Thymus (tissue), 11 donors: ENCODE results near the gene EBI3. TPM values are rescaled to one million over a fixed set of nuclear protein-coding genes. Genes with fewer than 3 reads are reported as not detected.
"Not testable (repeated sequence)": the region's sequence is repeated elsewhere in the genome, so short reads cannot be mapped to it uniquely, and the experiment has no call there.

ENCODE experiments used
- DNase-seq, 9 donors: peaks; one replicate each; pipeline ENCODE4 v3.0.0-alpha.2; 2013; ENCODE audit warnings: low spot score in 9 of 9, low read depth in 6 of 9, missing footprints in 1 of 9
- H3K27ac ChIP-seq, 2 donors: one replicate each; pipeline ENCODE4 v1.5.1; 2013; ENCODE audit warnings: control low read depth in 1 of 2, low read depth in 1 of 2, low read length in 1 of 2, mild to moderate bottlenecking in 1 of 2, moderate library complexity in 1 of 2
- H3K27me3 ChIP-seq, 2 donors: one replicate each; pipeline ENCODE4 v1.5.1; 2013; ENCODE audit warnings: low read length in 1 of 2; ENCODE audit not compliant: control insufficient read depth in 2 of 2, insufficient read depth in 1 of 2
- H3K36me3 ChIP-seq, 2 donors: one replicate each; pipeline ENCODE4 v1.5.1; 2013; ENCODE audit warnings: low read length in 1 of 2, mild to moderate bottlenecking in 1 of 2, moderate library complexity in 1 of 2; ENCODE audit not compliant: control insufficient read depth in 2 of 2, insufficient read depth in 2 of 2
- H3K4me1 ChIP-seq, 2 donors: one replicate each; pipeline ENCODE4 v1.5.1; 2013; ENCODE audit warnings: low read length in 2 of 2; ENCODE audit not compliant: control insufficient read depth in 2 of 2, insufficient read depth in 2 of 2
- H3K4me3 ChIP-seq, 2 donors: one replicate each; pipeline ENCODE4 v1.5.1; 2013; ENCODE audit warnings: low read length in 2 of 2, control low read depth in 1 of 2, mild to moderate bottlenecking in 1 of 2
- H3K9me3 ChIP-seq, 2 donors: one replicate each; pipeline ENCODE4 v1.5.1; 2013; ENCODE audit warnings: low read length in 1 of 2, mild to moderate bottlenecking in 1 of 2; ENCODE audit not compliant: control insufficient read depth in 2 of 2, insufficient read depth in 1 of 2
- WGBS: extraction: QIAGEN DNeasy Blood & Tissue Kit; methylation state at CpG from one replicate; pipeline ENCODE4 v1.1.7; 2013; 5-methylcytosine and 5-hydroxymethylcytosine counted together
- polyA plus RNA-seq: library from polyadenylated mRNA; stranded (reverse); fragments of 200-250 nt; gene quantifications from one replicate; pipeline ENCODE4 v1.2.3, GENCODE V29; 2013
- total RNA-seq: library from RNA; stranded (reverse); fragments of 120-200 nt; gene quantifications from one replicate; pipeline ENCODE4 v1.2.4, GENCODE V29; 2013
- donor health status: healthy.

The EBI3 gene
- total and polyA plus RNA-seq, 2 donors: 5.7 to 16.2 TPM

DNA sequence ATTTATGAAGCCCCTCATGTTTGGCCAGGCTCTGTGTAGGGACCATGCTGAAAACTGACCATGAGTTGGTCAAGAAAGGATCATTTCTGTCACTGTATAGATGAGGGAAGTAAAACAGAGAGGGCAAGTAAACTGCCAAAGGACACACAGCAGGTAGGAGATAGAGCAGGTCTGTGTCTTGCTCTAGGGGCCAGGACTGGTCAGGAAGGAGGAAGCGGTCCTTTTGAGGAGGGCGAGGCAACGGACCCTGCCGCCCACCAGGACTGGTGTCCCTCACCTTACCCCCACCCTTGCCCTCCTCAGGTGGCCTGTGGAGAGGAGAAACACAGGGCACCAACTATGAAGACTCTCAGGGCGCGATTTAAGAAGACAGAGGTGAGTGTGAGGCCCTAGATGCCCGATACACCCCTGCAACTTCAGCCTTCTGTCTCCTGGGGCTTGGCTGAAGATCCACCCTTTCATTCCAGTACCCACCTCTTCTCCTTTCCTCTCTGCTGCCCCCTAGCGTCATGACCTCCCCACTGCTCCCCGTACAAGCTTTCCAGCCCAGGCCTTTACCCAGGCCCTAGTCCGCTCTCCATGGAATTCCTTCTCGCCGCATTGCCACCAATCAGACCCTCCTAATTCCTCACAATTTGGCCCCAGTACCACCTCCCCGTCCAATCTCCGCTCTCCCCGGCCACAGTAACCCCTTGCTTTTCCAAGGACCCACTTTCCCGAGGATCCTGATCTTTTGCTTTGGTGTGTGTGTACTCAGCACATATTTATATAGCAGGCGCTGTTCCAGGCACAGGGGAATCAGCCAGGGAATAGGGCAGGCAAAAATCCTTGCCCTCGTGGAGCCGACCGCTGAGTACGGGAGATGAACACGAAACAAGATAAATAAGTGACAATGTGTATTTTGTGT is 43.0 kb upstream of the EBI3 start:
- peak in 8 of 9 donors; percentile 39 to 83 (median 68) for DNase-seq
- no peak overlapping the region for H3K4me3 ChIP-seq
- H3K27me3 ChIP-seq: peaks cover 0 to 20% of the 10 kb centered on the region in 2 donors
- peaks cover 6 to 15% of the 10 kb centered on the region in 2 donors for H3K4me1 ChIP-seq
- 53% methylated on average over 22 of the region's 22 CpGs for WGBS
- H3K36me3 ChIP-seq: no peaks in the 10 kb centered on the region
- H3K27ac ChIP-seq: no peak overlapping the region
- no peaks in the 10 kb centered on the region for H3K9me3 ChIP-seq

DNA sequence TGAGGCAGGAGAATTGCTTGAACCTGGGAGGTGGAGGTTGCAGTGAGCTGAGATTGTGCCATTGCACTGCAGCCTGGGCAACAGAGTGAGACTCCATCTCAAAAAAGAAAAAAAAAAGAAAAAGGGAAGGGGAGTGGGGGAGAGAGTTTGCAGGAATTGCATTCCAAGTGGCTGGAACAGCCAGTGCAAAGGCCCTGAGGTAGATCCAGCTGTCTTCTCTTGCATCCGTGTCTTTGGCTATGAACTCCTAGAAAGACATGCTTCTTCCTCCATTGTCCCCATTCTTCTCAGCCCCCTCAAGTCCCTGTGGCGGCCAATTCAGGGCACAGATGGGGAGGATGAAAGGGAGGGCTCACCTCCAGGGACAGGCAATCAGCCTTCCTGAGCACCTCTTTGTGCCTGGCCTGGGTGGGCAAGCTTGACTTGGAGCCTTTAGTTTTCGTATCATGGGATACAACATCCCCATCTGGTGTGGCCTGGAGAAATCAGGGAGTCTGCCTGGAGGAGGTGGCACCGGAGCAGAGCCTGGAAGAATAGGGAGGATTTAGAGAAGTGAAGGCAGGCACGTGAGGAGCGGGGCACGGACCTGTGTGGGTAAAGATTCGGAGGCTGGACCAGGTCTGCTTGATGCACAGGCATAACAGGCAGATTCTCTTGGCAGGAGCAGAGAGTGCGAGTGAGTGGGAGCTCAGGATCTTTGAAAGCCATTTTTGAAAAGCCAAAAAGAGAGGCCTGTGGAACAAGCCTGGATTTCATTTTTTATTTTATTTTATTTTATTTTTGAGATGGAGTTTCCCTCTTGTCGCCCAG is 41.8 kb upstream of the EBI3 start:
- Histone ChIP-seq H3K9me3 (no peaks in the 10 kb centered on the region), H3K36me3 (no peaks in the 10 kb centered on the region), H3K4me3 (no peak overlapping the region), H3K4me1 (peaks cover 0 to 8% of the 10 kb centered on the region in 2 donors), H3K27ac (no peak overlapping the region), H3K27me3 (peaks cover 0 to 20% of the 10 kb centered on the region in 2 donors)
- WGBS: 93% methylated on average over 10 of the region's 10 CpGs
- DNase-seq: no peak

DNA sequence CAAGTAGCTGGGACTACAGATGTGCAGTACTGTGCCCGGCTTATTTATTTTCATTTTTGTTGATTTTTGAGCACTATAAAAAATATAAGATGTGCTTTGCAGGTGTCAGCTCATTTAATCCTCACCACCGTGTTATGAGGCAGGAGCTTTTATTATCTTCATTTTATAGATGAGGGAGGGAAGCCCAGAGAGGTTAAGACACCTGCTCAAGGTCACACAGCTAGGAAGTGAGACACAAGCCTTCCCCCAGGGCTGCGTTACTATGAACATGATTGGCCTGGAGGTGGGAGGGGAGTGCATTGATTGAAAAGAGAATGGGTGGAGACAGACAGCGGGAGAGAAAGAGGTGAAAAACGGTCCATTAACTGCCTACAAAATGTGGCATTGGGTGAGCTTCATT is 39.7 kb upstream of the EBI3 start:
- DNase-seq: no peak
- Histone ChIP-seq H3K9me3 (peaks cover 0 to 1% of the 10 kb centered on the region in 2 donors), H3K27ac (no peak overlapping the region), H3K36me3 (no peaks in the 10 kb centered on the region), H3K4me3 (no peak overlapping the region), H3K27me3 (peaks cover 0 to 13% of the 10 kb centered on the region in 2 donors), H3K4me1 (no peaks in the 10 kb centered on the region)
- 88% methylated on average over 5 of the region's 5 CpGs for WGBS

DNA sequence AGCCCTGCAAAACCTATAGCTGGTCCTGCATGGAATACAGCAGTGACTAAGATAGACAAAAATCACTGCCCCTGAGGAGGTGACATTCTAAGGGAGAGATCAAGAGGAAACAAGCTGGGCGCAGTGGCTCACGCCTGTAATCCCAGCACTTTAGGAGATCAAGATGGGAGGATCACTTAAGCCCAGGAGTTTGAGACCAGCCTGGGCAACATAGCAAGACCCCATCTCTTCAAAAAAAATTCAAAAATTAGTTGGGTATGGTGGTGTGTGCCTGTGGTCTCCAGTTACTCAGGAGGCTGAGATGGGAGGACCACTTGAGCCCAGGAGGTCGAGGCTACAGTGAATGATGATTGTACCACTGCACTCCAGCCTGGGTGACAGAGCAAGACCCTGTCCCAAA is 36.8 kb upstream of the EBI3 start:
- not testable (repeated sequence) for H3K9me3 ChIP-seq, DNase-seq, H3K4me3 ChIP-seq, H3K4me1 ChIP-seq, H3K27ac ChIP-seq, H3K36me3 ChIP-seq
- peaks cover under 1 to 24% of the 10 kb centered on the region in 2 donors for H3K27me3 ChIP-seq
- 93% methylated on average over 3 of the region's 3 CpGs for WGBS

DNA sequence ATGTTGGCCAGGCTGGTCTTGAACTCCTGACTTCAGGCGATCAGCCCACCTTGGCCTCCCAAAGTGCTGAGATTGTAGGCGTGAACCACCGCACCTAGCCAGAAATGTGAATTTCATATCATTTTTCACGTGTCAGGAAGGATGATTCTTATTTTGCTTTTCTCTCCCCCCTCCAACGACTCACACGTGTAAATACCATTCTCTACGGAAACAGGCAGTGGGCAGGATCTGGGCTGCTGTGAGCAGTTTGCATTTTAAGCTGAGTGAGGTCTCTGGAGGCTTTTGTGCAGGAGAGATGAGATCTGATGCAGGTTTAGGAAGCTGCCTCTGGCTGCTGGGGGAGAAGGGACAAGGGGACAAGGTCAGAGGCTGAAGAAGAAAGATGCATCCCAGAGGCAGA is 35.0 kb upstream of the EBI3 start:
- no peak for DNase-seq
- no peak overlapping the region for H3K4me3 ChIP-seq
- H3K4me1 ChIP-seq: no peaks in the 10 kb centered on the region
- 61% methylated on average over 7 of the region's 7 CpGs for WGBS
- no peaks in the 10 kb centered on the region for H3K36me3 ChIP-seq
- H3K27ac ChIP-seq: no peak overlapping the region
- H3K9me3 ChIP-seq: peaks cover 0 to 1% of the 10 kb centered on the region in 2 donors
- H3K27me3 ChIP-seq: peaks cover 15 to 40% of the 10 kb centered on the region in 2 donors

DNA sequence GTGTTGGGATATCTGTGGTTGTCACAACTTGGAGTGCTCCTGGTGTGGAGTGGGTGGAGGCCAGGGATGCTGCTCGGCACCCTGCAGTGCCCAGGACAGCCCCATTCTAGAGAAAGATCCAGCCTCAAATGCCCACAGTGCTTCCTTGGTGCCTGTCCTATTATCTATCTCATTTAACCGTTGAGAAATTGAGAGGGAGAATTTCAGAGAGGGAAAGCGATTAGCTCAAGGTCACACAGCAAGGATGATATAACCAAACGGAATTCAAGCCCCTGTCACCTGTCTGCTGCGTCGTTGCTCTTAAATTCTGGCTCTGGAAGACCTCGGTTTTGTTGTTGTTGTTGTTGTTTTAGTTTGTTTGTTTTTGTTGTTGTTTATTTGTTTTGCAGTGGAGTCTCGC is 33.3 kb upstream of the EBI3 start:
- 90% methylated on average over 8 of the region's 8 CpGs for WGBS
- Histone ChIP-seq H3K27ac (no peak overlapping the region), H3K4me3 (no peak overlapping the region), H3K4me1 (no peaks in the 10 kb centered on the region), H3K27me3 (peaks cover 21 to 56% of the 10 kb centered on the region in 2 donors), H3K36me3 (no peaks in the 10 kb centered on the region), H3K9me3 (peaks cover 0 to 1% of the 10 kb centered on the region in 2 donors)
- DNase-seq: no peak

DNA sequence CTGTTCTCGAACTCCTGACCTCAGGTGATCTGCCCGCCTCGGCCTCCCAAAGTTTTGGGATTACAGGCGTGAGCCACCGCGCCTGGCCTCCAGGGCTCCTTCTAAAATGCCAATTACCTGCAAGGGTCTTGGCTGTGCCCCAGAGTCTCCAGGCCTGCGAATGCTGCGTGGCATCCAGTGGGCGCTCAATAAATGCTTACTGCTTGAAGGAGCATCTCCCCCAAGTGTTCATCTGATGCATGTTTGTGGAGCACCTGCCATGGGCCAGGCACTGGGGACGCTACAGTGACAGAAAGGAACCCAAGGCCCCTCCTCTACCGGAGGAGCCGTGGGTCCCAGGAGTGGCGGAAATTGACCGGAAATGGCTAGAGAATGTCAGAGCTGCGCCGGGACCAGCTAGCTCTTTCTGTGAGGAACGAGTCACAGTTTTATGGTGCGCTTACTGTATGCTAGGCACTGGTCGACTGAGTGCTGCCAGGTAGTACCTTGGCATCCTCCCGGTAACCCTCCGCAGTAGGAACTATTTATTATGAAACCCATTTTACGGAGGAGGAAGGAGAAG is 32.7 kb upstream of the EBI3 start:
- Histone ChIP-seq H3K36me3 (no peaks in the 10 kb centered on the region), H3K27ac (no peak overlapping the region), H3K4me3 (no peak overlapping the region), H3K27me3 (peaks cover 21 to 58% of the 10 kb centered on the region in 2 donors), H3K4me1 (no peaks in the 10 kb centered on the region), H3K9me3 (peaks cover 0 to 1% of the 10 kb centered on the region in 2 donors)
- DNase-seq: no peak
- 88% methylated on average over 22 of the region's 22 CpGs for WGBS

DNA sequence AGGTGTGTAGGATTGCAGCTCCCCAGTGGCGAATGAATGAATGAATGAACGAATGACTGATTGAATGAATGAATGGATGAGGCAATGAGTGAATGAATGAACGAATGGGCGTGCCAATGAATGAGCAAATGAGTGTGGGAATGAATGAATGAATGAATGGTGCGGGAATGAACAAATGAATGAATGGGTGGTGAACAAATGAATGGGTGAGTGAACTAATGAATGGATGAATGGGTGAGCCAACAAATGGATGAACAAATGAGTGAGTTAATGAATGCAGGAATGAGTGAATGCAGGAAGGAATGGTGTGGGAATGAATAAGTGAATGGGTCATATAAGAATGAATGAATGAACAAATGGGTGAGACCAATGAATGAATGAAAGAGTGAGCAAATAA is 32.1 kb upstream of the EBI3 start:
- Histone ChIP-seq H3K4me1 (no peaks in the 10 kb centered on the region), H3K27me3 (peaks cover 21 to 58% of the 10 kb centered on the region in 2 donors), H3K27ac (no peak overlapping the region), H3K9me3 (peaks cover 0 to 1% of the 10 kb centered on the region in 2 donors), H3K4me3 (no peak overlapping the region), H3K36me3 (no peaks in the 10 kb centered on the region)
- WGBS: 87% methylated on average over 5 of the region's 5 CpGs
- DNase-seq: no peak
